ENCODE measurements around the gene KLK1.
A peak's percentile ranks its signal among the peaks of the same experiment; 100 is the strongest.

Gene KLK1

DNA sequence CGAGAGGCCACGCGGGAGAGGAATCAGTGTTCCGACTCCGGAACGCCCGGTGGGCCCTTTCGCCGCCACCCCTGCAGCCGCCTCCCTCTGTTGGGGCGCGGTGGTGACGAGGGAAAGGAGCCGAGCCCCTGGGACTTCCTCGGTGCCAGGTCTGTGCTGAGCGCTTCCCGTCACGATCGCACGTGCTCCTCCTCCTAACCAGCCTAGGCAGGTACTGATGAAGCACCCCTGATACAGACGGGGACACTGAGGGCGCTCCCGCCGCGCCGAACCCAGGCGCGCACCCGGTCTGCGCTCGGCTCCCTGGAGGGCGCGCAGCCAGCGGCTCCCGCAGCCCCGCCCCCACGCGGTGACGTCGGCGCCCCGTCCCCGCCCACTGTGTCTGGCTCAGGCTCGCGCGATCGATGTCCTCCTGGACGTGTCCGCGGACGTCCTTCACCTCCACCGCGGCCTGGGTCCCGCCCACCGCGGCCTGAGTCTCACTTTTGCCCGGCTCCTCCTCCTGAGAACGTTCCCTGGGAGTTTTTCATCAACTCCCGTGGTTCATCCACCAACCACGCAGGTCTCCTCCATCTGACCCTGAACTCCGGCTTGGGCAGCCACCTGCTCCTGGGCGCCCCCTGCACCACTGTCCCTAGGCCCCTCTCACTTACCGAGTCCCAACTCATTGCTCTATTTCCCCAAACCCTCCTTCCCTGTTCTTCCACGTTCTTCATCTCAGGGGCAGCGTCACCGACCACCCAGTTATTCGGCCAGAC lies 12.4 kb upstream of the KLK1 start:
- peak; percentile 49 for DNase-seq (ENCODE audit: low read depth)

- DNase-seq (ENCODE audit: low read depth): no peak
These were observed 11.7 kb upstream of the KLK1 start for GRCh38 chr19:50835103-50835784.

GRCh38 chr19:50833802-50834167 lies 10.2 kb upstream of the KLK1 start:
- no peak for DNase-seq (ENCODE audit: low read depth)

GRCh38 chr19:50833117-50833801 lies 9.7 kb upstream of the KLK1 start, which contains the start of gene KLK15:
Gene KLK15, minus strand, starts transcription at chr19:50833574. Its CDS starts 2,082 bp downstream, at chr19:50831492.
- DNase-seq (ENCODE audit: low read depth): no peak

DNA sequence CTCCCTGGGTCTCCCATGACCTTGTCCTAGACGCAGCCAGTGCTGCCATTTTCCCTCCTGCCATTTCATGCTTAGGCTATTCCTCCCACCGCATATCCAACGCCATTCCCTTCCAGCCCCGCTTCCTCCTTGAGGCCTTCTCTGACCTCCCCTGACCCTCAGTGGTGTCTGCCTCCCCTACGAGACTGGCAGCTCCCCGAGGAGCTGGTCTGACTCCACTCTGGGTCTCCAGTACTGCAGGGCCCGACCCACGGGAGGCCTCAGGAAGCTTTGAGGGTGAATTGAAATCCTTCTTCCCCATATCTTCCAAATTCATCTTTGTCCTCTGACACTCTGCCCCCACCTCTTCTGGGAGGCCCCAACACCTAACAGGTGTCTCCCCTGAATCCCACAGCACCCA lies 9.1 kb upstream of the KLK1 start:
- DNase-seq (ENCODE audit: low read depth): no peak

DNA sequence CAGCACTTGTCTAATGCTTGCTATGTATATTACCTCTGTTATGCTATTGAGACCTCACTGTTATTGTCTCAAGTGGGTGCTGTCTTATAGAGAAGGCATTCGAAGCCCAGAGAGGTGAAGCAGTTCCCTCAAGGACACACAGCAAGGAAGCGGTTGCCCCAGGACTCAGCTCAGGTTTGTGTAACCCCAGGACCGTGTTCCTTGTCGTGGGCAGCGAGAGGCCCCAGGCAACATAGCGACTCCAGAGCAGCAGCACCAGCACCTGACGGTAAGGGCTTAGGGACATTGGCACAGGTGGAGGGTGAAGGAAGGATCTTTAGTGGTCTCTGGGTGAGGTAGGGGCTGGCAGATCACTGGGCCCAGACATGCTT lies 7.4 kb upstream of the KLK1 start:
- no peak for DNase-seq (ENCODE audit: low read depth)

DNA sequence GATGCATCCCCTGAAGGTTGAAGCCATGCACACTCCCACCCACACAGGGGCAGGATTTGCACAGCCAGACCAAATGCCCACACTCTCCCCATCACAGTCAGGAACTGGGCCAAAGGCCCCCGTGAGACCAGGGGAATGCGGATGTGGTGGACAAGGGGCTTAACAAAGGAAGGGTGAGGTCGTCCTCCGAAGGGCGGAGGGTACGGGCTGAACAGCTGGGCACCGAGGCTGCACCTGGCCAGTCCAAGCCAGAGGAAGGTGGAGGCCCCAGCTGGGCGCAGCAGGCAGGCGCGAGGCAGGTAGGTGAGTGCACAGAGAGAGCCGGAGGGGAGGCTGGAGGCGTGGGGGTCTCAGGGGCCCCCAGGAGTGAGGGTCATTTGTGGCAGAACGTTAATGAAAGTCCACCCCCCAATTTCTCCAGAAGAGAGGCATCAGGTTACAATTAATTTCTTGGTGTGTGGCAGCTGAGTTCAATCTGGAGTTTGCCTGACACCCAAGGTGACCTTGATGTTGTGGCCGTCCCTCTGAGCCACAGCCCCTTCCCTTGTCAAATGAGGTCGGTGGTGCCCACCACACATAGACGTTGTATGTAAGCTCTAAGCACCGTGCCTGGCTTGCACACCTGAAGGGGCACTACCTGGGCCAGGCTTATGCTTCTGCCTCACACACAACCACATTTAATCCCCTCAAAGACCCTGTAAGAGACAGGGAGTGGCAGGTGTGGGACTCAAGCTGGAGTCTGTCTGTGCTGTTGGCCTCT lies 6.9 kb upstream of the KLK1 start:
- no peak for DNase-seq (ENCODE audit: low read depth)

DNA sequence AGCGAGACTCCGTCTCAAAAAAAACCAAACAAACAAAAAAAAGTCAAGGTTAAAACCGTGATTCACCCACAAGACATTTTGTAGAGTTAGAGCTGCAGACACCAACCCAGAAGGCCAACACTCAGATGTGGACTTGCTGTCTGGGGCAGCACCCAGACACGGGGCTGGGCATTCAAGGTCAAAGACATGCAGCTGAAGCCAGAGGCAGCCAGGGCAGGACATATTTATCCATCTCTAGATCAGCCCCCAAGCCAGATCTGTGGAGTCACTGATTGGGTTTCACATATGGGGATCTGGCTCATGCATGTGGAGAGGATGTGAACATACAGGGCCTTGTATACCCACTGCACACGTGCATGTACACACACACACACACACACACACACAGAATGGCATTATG lies 6.2 kb upstream of the KLK1 start:
- no peak for DNase-seq (ENCODE audit: low read depth)

GRCh38 chr19:50827476-50827875 lies 3.9 kb upstream of the KLK1 start:
- no peak for DNase-seq (ENCODE audit: low read depth)

- DNase-seq (ENCODE audit: low read depth): no peak
These were observed 3.1 kb upstream of the KLK1 start for GRCh38 chr19:50826492-50827240.

DNA sequence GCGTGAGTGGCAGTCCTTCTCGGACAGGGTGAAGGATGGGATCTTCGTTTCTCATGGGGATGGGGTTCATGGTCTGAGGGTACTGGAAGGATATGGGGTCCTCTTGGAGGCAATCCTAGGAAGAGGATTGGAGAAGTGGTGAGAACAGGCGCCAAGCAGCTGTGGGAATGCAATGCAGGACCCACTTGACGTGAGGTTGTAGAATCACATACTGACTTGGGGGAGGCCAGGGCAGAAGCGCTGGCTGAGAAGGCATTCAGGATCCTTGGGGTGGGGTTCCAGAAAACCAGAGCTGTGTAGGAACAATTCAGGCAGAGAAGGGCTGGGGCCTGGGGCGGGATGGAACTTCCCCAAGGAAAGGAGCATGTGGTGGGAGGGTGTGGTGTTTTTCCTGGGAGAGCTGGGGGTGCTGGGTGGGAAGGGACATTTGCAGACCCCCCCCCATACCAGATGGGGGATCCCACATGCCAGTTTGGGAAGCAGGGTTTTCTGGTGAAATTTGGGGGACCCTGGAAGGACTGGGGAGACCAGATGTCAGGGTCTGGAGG lies 852 bp downstream of the KLK1 start:
- no peak for DNase-seq (ENCODE audit: low read depth)

GRCh38 chr19:50821622-50822021 lies 2.0 kb downstream of the KLK1 start:
- no peak for DNase-seq (ENCODE audit: low read depth)

- no peak for DNase-seq (ENCODE audit: low read depth)
These were observed 2.4 kb downstream of the KLK1 start for GRCh38 chr19:50821248-50821612.

- no peak for DNase-seq (ENCODE audit: low read depth)
These were observed 2.9 kb downstream of the KLK1 start for GRCh38 chr19:50820549-50821247.

DNA sequence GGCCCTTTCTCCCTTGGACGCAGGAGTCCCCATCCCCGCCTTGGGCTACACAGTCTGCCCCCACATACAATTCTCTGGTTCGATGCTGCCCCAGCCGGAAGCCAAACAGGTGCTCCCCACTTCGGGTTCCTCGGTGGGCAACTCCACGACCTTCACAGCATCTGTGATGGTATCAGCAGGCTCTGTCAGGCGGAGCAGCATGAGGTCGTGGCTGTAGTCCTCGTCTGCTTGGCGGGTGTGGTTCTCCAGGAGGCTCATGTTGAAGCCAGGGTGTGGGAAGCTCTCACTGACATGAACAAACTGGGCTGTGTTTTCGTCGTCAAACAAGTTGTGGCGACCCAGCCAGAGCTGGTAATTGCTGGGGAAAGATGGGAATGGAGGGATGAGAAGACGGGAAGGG lies 3.5 kb downstream of the KLK1 start:
- DNase-seq (ENCODE audit: low read depth): no peak

DNA sequence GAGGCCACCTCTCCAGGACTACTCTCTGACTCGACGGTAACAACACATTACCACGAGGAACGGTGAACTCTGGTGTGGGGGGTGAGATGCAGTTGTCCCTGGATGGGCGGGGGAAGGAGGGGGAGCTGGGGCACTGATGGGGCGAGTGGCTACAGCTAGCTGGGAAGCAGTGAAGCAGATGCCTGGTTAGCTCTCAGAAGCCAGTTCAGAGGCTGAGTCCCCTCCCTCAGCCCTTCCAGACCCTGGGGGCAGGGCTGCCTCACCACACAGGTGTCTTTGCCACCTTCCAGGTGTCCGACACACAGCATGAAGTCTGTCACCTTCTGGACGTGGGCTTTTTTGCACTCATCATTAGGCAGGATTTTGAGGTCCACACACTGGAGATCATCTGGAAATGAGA lies 4.0 kb downstream of the KLK1 start:
- no peak for DNase-seq (ENCODE audit: low read depth)

- no peak for DNase-seq (ENCODE audit: low read depth)
These were observed 4.6 kb downstream of the KLK1 start for GRCh38 chr19:50818859-50819472.

- no peak for DNase-seq (ENCODE audit: low read depth)
These were observed 5.4 kb downstream of the KLK1 start for GRCh38 chr19:50817941-50818858.

- DNase-seq (ENCODE audit: low read depth): no peak
These were observed 8.1 kb downstream of the KLK1 start for GRCh38 chr19:50815439-50815838.

All from activated T-helper 9 cell treated with anti-CD3 and anti-CD28 coated beads, Interleukin-2, amount 50 U/mL, for 16 hours (primary cell).